Measurements from ENCODE around the gene MYOT.
"Not testable (repeated sequence)": the region's sequence is repeated elsewhere in the genome, so short reads cannot be mapped to it uniquely, and the experiment has no call there.

The MYOT gene

GRCh38 chr5:137856916-137857862 is 10.5 kb upstream of the MYOT start:
- no peak for DNase-seq (ENCODE audit: low read depth in 3 of 3)

GRCh38 chr5:137858223-137858916 is 9.3 kb upstream of the MYOT start:
- no peak for DNase-seq (ENCODE audit: low read depth in 3 of 3)

- DNase-seq (ENCODE audit: low read depth in 3 of 3) = no peak
Measured at GRCh38 chr5:137858954-137859353, 8.7 kb upstream of the MYOT start.

GRCh38 chr5:137862251-137862650 is 5.4 kb upstream of the MYOT start:
- DNase-seq (ENCODE audit: low read depth in 3 of 3) = no peak

GRCh38 chr5:137863653-137864052 is 4.0 kb upstream of the MYOT start:
- not testable (repeated sequence) for DNase-seq (ENCODE audit: low read depth in 3 of 3)

- no peak for DNase-seq (ENCODE audit: low read depth in 3 of 3)
Measured at GRCh38 chr5:137866541-137867388, 895 bp upstream of the MYOT start.

GRCh38 chr5:137870647-137871339 is 3.1 kb downstream of the MYOT start:
- DNase-seq (ENCODE audit: low read depth in 3 of 3) = no peak

- DNase-seq (ENCODE audit: low read depth in 3 of 3) = no peak
Measured at GRCh38 chr5:137871571-137871970, 3.9 kb downstream of the MYOT start.

- no peak for DNase-seq (ENCODE audit: low read depth in 3 of 3)
Measured at GRCh38 chr5:137872466-137872865, 4.8 kb downstream of the MYOT start.

- DNase-seq (ENCODE audit: low read depth in 3 of 3) = no peak
Measured at GRCh38 chr5:137876101-137876500, 8.4 kb downstream of the MYOT start.

- no peak for DNase-seq (ENCODE audit: low read depth in 3 of 3)
Measured at GRCh38 chr5:137880313-137880712, 12.7 kb downstream of the MYOT start.

- DNase-seq (ENCODE audit: low read depth in 3 of 3) = no peak
Measured at GRCh38 chr5:137887831-137888230, 20.2 kb downstream of the MYOT start.

GRCh38 chr5:137888466-137888862 is 20.8 kb downstream of the MYOT start:
- no peak for DNase-seq (ENCODE audit: low read depth in 3 of 3)

GRCh38 chr5:137888863-137889759 is 21.5 kb downstream of the MYOT start, which contains the start of gene PKD2L2:
PKD2L2 (plus strand) TSS chr5:137889457; CDS start chr5:137889492, 35 bp downstream.
- peak; percentile 62 to 81 (median 65) for DNase-seq (ENCODE audit: low read depth in 3 of 3)

- no peak for DNase-seq (ENCODE audit: low read depth in 3 of 3)
Measured at GRCh38 chr5:137890845-137891244, 23.2 kb downstream of the MYOT start.

GRCh38 chr5:137891849-137892248 is 24.2 kb downstream of the MYOT start:
- DNase-seq (ENCODE audit: low read depth in 3 of 3) = no peak

- no peak for DNase-seq (ENCODE audit: low read depth in 3 of 3)
Measured at GRCh38 chr5:137894586-137894985, 26.9 kb downstream of the MYOT start.

- DNase-seq (ENCODE audit: low read depth in 3 of 3) = no peak
Measured at GRCh38 chr5:137896560-137896959, 28.9 kb downstream of the MYOT start.

GRCh38 chr5:137899493-137899892 is 31.8 kb downstream of the MYOT start:
- DNase-seq (ENCODE audit: low read depth in 3 of 3) = no peak
